Right lobe of liver (tissue), 6 donors: Measurements from ENCODE around the gene COCH. TPM values are rescaled to one million over a fixed set of nuclear protein-coding genes. Genes with fewer than 3 reads are reported as not detected.

Experiments
- ATAC-seq, 4 donors: fragments of 200-7000 bp; cut with Tn5 transposase; one replicate each; pipeline ENCODE4 v1.9.1; 2020; ENCODE audit warnings: mild to moderate bottlenecking in 4 of 4, moderate library complexity in 4 of 4
- DNase-seq, 3 donors: peaks; one replicate each; pipeline ENCODE4 v3.0.0-alpha.2; 2020
- H3K27ac ChIP-seq, 3 donors: fragments of 200-600 bp; one replicate each; pipeline ENCODE4 v1.8.0; 2022
- H3K27me3 ChIP-seq, 2 donors: fragments of 200-600 bp; one replicate each; pipeline ENCODE4 v1.8.0; 2022
- H3K36me3 ChIP-seq, 4 donors: fragments of 200-600 bp; sonication (generic) in 1 of 4; one replicate each; pipeline versions ENCODE4 v1.5.1 to v1.8.0; 2017 to 2022; ENCODE audit warnings: control low read depth in 1 of 4
- H3K4me1 ChIP-seq, 4 donors: fragments of 200-600 bp; sonication (generic) in 1 of 4; one replicate each; pipeline versions ENCODE4 v1.5.1 to v1.8.0; 2017 to 2022; ENCODE audit warnings: control low read depth in 1 of 4
- H3K4me3 ChIP-seq, 3 donors: fragments of 200-600 bp; one replicate each; pipeline ENCODE4 v1.8.0; 2022
- H3K9me3 ChIP-seq, 4 donors: fragments of 200-600 bp; sonication (generic) in 1 of 4; one replicate each; pipeline versions ENCODE4 v1.5.1 to v1.8.0; 2017 to 2022; ENCODE audit warnings: control low read depth in 1 of 4
- CTCF ChIP-seq, 4 donors: fragments of 200-600 bp in 3 of 4; fragments of 450-650 bp in 1 of 4; IDR thresholded peaks; one replicate each; pipeline versions ENCODE4 v1.5.1 to v1.8.0; 2016 to 2022; ENCODE audit warnings: antibody characterized with exemption in 4 of 4, mild to moderate bottlenecking in 2 of 4
- POLR2A ChIP-seq: fragments of 450-650 bp; IDR thresholded peaks from one replicate; pipeline ENCODE4 v1.6.1; 2017; ENCODE audit warnings: antibody characterized with exemption, mild to moderate bottlenecking
- WGBS: methylation state at CpG from one replicate; pipeline ENCODE4 v1.1.6; 2018; ENCODE audit warnings: low coverage, low lambda C conversion rate; ENCODE audit not compliant: insufficient coverage; ENCODE audit errors: missing lambda C conversion rate; 5-methylcytosine and 5-hydroxymethylcytosine counted together
- intact Hi-C, 2 donors: fragments of 100-400 bp; cut with DNase I; formaldehyde crosslinking; loops; one replicate each; pipeline versions ENCODE4 v1.11.2 to v1.14.1; 2022
- total RNA-seq, 6 experiments: library from RNA; depleted of rRNA in 2 of 6; stranded (reverse); fragments of >200 nt in 2 of 6; fragmentation: NEBNext Ultra II Directional in 3 of 6; extraction: Animal tissue kit (Norgen Biotek cat#: 25700) in 3 of 6; gene quantifications; one replicate each; pipeline versions ENCODE4 v1.1.0 to v1.2.4, GENCODE V29; 2016 to 2023
- donor health status: DM: no; HTN: yes; CAD: no.
- donor health status: DM: no; HTN: no; CAD: no.
- donor health status: DM: no; HTN: no; CAD: no.
- donor health status: DM: no; HTN: yes; CAD: no.
- donor health status: DM: no; HTN: yes; CAD: no.

Gene COCH
- total RNA-seq, 6 experiments from 2014 or later, result 0.14 to 2.9 (median 0.60) TPM; not detected in 1

- DNase-seq (no peak), ATAC-seq (no peak)
- WGBS, result 67% methylated on average over 2 of the region's 2 CpGs
- H3K9me3 ChIP-seq, result no peaks in the 10 kb centered on the region
- H3K27me3 ChIP-seq, result no peaks in the 10 kb centered on the region
- TF ChIP-seq POLR2A (no peak), CTCF (IDR thresholded peaks at IDR 0.05) (no peak)
- intact Hi-C loops, result no loop called here
- H3K36me3 ChIP-seq, result no peaks in the 10 kb centered on the region
- H3K27ac ChIP-seq, result no peak overlapping the region
- no peaks in the 10 kb centered on the region for H3K4me1 ChIP-seq
- no peak overlapping the region for H3K4me3 ChIP-seq
These were observed 36.0 kb upstream of the COCH start for GRCh38 chr14:30838351-30838750.

GRCh38 chr14:30840086-30840779 lies 34.1 kb upstream of the COCH start:
- no peak for TF ChIP-seq POLR2A
- no peak for TF ChIP-seq CTCF (IDR thresholded peaks at IDR 0.05)
- H3K4me1 ChIP-seq, result no peaks in the 10 kb centered on the region
- WGBS, result 98% methylated on average over 5 of the region's 10 CpGs
- no peak overlapping the region for H3K27ac ChIP-seq
- ATAC-seq, result no peak
- no peaks in the 10 kb centered on the region for H3K9me3 ChIP-seq
- H3K4me3 ChIP-seq, result no peak overlapping the region
- no peaks in the 10 kb centered on the region for H3K27me3 ChIP-seq
- DNase-seq, result no peak
- intact Hi-C loops, result no loop called here
- H3K36me3 ChIP-seq, result no peaks in the 10 kb centered on the region

GRCh38 chr14:30842431-30842830 lies 31.9 kb upstream of the COCH start:
- intact Hi-C loops, result no loop called here
- DNase-seq (no peak), ATAC-seq (no peak)
- TF ChIP-seq POLR2A (no peak), CTCF (IDR thresholded peaks at IDR 0.05) (no peak)
- Histone ChIP-seq H3K4me1 (no peaks in the 10 kb centered on the region), H3K27ac (no peak overlapping the region), H3K36me3 (no peaks in the 10 kb centered on the region), H3K27me3 (no peaks in the 10 kb centered on the region), H3K9me3 (no peaks in the 10 kb centered on the region), H3K4me3 (no peak overlapping the region)

- H3K9me3 ChIP-seq, result no peaks in the 10 kb centered on the region
- DNase-seq (peak; percentile 58 to 74 (median 66)), ATAC-seq (peak; percentile 92 to 95 (median 94))
- TF ChIP-seq POLR2A (no peak), CTCF (IDR thresholded peaks at IDR 0.05) (no peak)
- 27% methylated on average over 4 of the region's 4 CpGs for WGBS
- H3K36me3 ChIP-seq, result no peaks in the 10 kb centered on the region
- intact Hi-C loops, result no loop called here
- peak overlapping the region in 2 of 3 donors; percentile 38 to 58 for H3K27ac ChIP-seq
- no peaks in the 10 kb centered on the region for H3K27me3 ChIP-seq
- H3K4me3 ChIP-seq, result no peak overlapping the region
- peaks cover 0 to 12% (median 4%) of the 10 kb centered on the region in 4 donors for H3K4me1 ChIP-seq
These were observed 25.7 kb upstream of the COCH start for GRCh38 chr14:30848449-30849240.
